IPS-NIHi11 (cell line): ENCODE measurements around the gene AKAP3.

ENCODE experiments used
- DNase-seq: peaks from one replicate; pipeline ENCODE4 v3.0.0; 2012; ENCODE audit warnings: mixed read lengths, low spot score

Gene AKAP3

DNA sequence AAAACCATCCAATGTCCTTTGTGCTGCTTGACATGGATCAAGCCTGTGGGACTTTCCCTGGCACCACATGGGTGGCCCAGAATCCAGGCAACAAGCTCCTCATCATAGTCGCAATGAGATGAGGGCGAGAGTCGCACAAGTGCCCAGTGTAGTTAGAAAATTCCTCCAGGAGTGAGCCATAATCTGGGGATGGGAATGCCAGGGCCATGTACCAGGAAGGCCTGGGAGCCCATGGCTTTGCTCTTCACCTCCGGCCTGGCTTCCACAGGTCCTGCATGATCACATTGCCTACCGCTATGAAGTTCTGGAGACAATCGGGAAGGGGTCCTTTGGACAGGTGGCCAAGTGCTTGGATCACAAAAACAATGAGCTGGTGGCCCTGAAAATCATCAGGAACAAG is 53.0 kb downstream of the AKAP3 start:
- DNase-seq: no peak

DNA sequence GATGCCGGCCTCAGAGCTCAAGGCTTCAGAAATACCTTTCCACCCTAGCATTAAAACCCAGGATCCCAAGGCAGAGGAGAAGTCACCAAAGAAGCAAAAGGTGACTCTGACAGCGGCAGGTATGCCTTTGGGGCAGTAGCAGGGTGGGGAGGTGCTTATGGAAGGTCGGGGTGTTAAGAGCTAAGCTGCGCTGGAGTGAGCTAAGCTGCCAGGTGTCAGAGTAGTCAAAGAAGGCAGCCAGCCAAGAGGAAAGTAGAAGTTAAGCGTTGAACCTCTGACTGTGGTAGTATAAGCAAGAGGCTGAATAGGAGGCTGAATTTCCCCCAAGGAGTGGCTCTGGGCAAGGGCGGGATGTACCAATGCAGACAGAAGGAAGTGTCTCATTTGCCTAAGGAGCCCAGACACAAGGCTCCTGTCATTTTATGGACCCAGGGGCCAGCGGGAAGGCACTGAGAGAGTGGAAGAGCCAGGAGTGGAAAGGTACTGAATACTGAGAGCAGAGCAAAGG is 57.6 kb downstream of the AKAP3 start:
- DNase-seq: no peak

DNA sequence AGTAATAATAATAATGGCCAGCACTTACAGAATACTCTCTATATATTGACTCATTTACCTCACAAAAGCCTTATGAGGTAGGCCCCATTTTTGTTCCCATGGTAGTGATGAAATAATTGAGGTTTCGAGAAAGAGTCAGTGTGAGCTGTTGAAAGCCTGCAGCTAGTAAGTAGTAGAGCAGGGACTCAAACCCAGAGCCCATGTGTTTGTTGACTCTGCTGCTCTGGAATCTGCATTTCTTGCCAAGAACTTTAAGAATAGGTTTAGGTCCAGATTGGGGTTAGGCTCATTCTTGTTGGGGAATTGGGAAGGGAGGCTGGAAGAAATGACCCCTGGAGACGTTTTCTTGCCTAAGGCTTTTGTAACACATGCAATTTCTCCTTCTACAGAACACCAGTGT is 58.9 kb downstream of the AKAP3 start:
- no peak for DNase-seq

DNA sequence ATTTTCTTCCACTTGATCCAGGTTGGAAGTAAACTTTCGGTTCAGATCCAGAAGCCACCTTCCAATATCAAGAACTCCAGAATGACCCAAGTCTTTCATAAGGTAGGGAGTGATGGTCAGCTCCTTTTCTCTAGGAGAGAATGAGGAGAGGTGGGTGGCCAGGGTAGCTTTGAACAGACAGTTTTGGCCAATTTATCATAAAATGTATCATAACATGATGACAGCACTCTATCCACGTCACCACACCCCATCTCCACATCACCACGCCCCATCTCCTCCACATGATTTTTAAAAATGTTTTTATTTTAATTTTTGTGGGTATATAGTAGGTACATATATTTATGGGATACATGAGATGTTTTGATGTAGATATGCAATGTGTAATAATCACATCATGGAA is 59.9 kb downstream of the AKAP3 start:
- no peak for DNase-seq

DNA sequence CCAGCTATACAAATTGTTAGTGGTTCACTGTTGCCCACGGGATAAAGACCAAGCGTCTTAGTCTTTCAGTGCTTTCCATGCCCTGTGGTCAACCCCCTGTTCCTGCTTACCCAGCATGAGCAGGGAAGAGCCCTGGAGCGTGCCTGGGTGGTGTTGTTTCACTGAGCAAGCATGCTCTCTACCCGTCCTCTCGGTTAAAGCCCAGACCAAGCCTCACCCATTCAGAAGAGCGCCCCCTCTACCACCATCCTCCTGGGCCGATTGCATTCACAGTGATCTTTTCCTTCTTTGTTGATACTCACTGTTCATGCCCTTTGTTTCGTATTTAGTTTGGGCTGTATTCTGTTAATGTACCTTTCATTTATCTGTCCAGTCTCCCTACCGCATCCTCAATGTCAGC is 61.7 kb downstream of the AKAP3 start:
- DNase-seq: peak; percentile 42

DNA sequence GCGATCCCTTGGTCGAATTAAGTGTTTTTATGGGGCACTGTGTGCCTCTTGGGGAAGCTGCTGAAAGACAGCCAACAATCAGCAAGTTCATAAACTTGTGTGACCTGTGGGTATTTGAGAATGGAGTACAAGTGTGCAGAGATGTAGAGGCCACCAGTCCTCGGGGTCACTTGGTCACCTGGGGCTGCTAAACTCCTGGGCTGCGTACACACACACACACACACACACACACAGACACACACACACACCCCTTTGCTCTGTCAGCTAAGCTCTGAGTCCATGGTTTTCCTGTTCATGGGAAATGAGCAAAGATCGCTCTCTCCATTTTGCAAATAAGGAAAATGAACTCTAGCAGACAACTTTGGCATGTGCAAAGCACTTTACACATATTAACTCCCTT is 62.4 kb downstream of the AKAP3 start:
- DNase-seq: no peak

DNA sequence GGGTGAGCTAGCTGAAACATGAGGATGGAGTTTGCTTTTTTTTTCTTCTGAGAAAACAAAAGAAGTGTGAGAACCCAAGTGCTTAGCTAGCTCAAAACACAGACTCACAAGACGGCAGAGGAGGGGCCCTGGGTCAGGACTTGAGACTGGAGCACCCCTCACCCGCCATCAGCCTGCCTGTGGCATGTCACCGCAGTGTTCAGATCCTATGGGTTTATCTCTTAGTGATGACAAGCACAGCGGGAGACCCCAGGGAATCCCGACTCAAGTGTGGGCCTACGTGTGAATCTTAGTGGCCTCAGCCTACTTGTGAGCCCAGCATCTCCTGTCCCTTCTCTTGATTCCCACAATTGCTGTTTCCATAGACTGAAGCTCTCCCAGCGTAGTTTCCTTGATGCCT is 64.0 kb downstream of the AKAP3 start:
- no peak for DNase-seq

DNA sequence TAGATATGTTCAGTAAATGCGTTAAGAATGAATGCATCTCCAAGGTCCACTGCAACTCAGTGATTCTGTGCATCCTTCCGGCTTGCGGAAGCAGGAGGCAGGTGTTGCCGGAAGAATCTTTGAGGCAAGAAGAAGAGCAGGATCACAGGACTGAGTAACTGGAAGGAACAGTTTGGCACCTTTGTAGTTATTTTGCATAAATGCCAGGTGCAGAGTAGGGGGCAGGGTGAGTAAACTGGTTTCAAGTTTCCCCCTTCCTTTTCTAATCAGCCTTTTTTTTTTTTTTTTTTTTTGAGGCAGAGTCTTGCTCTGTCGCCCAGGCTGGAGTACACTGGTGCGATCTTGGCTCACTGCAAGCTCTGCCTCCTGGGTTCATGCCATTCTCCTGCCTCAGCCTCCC is 64.6 kb downstream of the AKAP3 start:
- no peak for DNase-seq

DNA sequence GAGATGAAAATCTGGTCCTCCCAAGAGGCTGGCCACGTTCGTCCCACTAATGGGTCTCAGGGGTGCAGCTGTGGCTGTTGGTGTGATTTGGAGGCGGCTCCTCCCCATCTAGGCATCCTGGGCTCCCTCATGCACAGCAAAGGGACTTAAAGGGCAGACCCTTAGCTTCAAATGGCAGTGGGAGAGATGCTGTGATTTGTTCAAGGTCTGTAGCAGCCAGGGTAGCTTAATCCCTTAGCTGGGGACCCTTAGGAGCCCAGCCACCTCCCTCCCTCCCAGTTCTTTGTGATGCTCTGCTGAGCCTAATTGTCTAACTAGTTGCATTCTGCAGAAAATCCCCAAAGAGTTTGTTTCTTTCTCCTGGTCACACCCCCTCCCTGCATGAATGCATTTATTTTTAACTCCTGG is 68.6 kb downstream of the AKAP3 start:
- no peak for DNase-seq

DNA sequence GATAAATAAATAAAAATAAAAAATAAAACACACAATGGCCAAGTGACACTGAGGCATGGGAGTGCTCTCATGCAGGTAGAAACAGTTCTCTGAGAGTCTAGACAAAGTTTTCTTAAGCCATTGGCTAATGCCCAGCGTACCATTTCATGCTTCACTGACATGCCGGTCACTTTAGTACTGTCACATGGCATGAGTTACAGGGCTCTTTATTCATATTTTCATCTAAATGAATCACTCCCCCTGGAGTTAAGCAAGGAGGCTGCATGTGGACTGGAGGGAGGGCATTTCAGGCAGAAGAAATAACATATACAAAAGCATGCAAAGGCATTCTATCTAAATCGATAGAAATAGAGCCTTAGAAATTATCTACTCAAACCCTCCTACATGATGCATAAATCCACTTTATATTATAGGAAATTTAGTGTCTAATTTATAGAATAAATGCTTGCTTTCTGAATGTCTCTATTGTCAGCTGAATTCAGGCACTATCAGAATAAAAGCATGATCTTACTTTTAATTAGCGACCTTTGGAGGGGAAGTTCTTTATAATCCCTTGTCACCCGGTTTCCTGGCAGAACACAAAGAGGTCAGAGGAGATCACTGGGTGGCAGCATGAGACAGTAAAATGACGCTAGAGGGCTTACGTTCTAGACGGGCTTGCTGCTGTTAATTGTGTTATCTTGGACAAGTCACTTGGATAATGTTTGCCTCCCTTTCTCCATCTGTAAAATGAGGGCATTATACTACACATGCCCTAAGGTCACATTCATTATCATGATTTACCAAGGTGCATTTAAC is 69.3 kb downstream of the AKAP3 start:
- peak; percentile 23 for DNase-seq

DNA sequence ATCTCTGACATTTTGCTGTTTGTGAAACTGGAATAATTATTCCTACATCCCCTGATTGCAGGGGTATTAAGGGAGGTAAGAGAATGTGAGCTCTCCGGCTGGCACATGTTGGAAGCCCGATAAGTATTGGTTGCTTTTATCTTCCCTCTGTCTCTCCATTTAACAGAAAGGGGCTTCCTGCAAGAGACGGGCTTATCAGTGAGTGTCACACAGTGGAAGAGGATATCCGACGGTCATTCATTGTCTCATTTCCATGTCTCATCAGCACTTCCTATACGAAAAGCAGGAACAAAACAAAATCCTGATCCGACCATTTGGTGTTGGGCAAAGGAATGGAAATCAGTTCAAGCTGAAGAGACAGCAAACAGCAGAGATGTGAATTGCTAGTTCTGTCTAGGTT is 76.2 kb downstream of the AKAP3 start:
- no peak for DNase-seq

DNA sequence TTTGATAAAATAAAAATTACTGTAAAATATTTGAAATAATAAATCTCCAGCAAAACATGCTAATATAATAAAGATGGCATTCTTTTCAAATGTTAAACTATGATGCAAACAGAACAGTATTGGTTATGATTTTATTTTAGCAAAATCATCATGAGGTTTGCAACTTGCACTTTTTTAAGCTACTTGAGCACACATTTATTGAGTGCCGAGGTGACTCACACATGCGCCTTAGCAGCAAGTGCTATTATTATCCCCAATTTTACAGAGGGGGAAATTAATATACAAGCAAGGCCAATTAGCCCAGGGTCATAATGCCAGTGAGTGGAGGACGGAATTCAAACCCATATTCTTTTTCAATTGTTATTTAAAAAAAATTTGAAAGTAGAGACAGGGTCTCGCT is 79.6 kb downstream of the AKAP3 start:
- DNase-seq: no peak

DNA sequence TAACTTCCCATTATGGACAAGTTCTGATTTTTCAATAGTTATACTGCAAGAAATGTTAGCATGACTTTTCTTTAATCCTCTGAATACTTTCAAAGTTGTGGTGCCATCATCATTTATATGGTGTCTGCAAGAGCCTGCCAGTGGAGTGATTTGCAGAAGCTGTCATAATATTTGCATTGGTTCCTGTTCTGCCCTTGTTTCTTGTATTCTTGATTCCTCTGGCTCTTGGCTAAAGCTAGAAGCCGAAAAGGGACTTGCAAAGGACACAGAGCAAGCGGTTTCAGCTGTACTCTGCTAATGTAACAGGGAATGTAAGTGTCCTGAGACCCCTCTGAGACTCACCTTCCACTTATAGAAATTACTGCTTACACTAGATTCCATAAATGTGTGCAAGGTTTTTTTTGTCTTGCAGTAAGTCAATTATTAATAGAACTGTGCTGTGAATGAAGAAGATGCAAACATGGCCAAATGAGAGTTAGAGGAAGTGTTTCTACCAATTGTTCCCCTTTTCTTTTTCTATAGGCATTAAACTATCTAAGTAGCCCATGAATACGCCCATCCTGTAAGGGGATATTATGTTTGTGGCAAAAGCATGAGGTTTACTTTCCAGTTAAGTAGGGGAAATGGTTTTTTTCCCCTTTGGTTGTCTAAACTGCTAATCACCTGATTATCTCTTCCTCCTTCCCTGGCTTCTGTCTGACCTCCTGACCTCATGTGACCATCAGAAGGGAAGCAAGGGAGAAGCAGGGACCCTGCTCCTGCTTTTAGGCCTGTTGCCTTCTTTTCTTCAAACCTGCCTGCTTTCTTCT is 81.6 kb downstream of the AKAP3 start:
- no peak for DNase-seq

DNA sequence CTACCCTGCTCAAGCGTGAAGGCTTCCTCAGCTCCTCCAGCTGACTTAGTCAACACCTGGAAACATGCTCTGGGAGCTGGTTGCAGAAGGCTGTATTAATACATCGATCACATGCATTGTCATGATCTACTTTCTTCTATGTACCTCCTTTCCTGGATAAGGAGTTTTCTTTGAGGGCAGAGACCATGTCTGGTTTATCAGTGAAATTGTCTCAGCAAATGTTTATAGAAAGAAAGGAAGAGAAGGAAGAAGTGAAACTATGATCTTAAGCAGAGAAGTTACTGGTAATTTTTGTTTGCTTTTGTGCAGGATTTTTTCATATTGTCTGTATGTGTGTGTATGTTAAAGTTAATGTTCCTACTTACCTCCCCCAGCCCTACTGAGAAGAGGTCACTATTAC is 82.4 kb downstream of the AKAP3 start:
- no peak for DNase-seq
